ENCODE results near the gene SLC26A11.

DNA sequence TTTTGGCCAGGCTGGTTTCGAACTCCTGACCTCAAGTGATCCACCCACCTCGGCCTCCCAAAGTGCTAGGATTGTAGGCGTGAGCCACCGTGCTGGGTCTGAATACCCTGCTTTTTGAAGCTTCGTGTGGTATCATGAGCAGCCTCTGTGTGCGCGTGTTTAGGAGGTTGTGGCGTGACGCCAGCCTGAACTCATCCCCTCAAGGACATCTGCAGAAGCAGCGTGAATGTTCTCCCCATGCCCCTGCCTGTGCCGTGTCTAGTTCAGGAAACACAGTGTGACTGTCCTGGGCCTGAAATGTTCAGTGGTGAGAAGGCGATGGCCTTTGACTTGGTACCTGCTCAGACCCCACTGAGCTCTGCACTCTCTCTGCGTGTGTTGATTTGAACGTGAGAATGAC, 76.0 kb downstream of the SLC26A11 start:
- TF ChIP-seq, protein P1, sequence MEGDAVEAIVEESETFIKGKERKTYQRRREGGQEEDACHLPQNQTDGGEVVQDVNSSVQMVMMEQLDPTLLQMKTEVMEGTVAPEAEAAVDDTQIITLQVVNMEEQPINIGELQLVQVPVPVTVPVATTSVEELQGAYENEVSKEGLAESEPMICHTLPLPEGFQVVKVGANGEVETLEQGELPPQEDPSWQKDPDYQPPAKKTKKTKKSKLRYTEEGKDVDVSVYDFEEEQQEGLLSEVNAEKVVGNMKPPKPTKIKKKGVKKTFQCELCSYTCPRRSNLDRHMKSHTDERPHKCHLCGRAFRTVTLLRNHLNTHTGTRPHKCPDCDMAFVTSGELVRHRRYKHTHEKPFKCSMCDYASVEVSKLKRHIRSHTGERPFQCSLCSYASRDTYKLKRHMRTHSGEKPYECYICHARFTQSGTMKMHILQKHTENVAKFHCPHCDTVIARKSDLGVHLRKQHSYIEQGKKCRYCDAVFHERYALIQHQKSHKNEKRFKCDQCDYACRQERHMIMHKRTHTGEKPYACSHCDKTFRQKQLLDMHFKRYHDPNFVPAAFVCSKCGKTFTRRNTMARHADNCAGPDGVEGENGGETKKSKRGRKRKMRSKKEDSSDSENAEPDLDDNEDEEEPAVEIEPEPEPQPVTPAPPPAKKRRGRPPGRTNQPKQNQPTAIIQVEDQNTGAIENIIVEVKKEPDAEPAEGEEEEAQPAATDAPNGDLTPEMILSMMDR (conservative IDR thresholded peaks at IDR 0.05 in 1 of 2, IDR thresholded peaks at IDR 0.05 in 1 of 2; ENCODE audit: low read depth in 1 of 2, low read length in 2 of 2), result no peak
- no peak for TF ChIP-seq EZH2 (IDR thresholded peaks at IDR 0.05; ENCODE audit: low read length, missing control alignments)
